ELR (cell line): ENCODE measurements around the gene EDEM3.
"Not testable (repeated sequence)": the region's sequence is repeated elsewhere in the genome, so short reads cannot be mapped to it uniquely, and the experiment has no call there.

Experiments used
- DNase-seq: peaks from one replicate; pipeline ENCODE4 v3.0.0-alpha.2; 2015; ENCODE audit warnings: low read depth

EDEM3 gene

DNA sequence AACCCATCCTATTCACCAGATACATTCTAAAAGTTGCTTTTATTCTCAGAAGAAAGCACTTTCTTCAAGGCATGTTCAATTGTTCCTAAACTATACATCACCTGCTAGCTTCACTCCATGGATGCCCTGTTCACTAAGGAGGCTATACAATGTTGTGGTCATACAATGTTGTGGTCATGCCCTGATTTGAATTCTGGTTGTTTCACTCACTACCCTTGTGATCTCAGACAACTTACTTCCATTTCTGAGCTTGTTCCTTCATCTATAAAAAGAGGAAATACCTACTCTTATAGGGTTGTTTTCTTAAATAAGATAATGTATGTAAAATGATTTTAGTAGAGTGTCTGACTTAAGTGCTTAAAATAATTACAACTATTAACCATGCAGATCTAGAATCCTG lies 19.7 kb downstream of the EDEM3 start:
- no peak for DNase-seq

DNA sequence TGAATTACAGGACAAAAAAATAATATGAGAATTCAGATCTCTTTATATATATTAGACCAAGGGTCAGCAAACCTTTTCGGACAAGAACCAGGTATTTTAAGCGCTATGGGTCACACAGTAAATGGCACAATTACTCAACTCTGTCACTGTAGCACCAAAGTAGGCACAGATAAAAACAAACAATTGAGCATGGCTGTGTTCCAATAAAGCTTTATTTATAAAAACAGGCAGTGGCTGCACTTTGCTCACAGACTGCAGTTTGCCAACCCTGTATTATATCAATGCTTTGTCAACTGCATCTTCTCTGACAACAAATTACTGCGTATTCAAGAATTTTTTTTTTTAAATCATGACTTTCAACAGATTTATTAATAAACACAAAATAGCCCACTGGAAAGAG lies 29.8 kb downstream of the EDEM3 start:
- no peak for DNase-seq

DNA sequence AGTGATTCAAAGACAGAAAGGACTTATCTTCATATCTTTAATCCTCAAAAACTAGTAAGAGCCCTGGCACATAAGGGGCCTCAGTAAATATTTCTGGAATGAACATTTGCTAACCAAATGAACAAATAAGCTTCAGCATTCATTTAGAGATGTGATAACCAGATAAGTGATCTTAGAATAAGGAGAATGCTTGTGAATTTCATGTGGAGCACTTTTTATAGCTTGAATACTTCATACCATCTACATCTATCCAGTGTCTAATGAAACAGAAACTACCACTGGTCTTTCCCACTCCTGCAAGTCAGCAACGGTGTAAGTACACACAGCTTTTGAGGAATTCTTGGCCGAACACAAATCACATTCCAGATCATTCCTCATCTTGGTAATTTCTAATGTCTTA lies 38.5 kb downstream of the EDEM3 start:
- DNase-seq = no peak

DNA sequence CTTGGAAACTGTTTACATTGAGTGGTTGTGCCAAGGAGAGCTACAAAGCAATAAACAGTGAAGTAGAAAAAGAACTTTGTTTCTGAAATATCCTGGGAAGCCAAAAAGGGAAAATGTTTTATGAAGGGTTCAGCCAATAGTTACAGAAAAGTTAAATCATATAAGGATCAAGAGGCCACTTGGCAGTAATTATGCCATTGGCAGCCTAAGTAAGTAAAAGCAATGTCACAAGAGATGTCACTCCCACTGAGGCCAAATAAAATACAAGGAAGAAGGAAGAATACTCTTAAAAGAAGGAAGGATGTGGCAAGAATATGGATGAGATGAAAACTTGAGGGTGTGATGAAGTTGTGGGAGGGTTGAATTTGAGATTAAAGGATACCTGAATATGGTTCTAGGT lies 45.2 kb downstream of the EDEM3 start:
- DNase-seq = no peak

DNA sequence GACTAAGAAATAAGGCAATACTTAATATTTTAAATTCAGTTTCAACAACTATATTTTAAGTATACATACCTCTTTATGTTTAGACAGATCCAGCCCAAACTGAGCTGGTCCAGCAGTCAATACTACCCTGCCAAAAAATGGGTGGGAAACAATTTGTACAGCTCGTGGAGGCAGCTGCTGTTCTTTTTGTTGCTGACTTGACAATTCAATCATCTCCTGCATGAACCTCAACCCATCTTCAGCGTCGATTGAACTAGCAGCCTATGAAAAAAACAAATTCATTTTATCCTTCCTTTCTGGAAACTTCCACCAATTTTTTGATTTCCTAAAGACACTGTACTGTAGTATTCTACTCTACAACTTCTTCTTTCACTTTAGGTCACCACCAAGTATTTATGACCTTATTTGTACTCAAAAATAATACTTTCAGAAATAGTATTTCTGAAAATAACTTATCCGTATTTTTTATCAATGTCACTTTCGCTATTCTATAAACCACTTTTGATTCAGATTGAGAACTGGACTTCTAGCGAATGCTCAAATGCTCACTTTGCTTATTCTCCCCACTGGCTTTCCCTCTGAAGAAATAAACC lies 46.5 kb downstream of the EDEM3 start:
- DNase-seq = no peak

DNA sequence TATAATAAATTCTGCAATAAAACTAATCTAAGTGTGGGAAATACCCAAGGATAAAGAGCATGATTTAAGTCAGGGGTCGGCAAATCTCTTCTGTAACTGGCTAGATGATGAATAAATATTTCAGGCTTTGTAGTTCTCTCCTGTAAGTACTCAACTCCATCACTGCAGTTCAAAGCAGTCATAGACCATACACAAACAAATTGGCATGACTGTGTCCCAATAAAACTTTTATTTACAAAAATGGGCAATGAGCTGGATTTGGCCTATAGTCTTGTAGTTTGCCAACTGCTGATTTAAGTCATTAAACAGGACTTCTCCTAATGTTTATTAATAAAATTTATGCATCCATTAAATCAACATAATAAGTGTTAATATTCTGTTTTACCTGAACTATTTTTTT lies 49.4 kb downstream of the EDEM3 start:
- no peak for DNase-seq

DNA sequence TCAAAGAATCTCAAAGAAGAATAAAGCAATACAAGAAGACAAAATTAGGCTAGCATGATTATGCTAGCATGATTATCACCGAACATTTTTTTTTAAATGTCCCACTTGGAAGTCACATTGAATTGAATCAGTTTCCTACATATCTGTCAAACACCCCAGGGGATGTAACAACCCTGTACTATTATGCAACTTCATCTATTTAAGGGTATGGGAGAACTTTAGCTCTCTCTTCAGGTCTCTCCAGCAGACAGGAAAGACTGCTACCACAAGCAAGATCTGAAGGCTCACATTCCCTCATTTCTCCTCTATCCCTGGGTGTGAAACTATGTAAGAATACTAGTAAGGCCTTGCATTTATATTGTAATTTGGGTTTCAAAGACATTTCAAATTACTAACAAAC lies 52.8 kb downstream of the EDEM3 start:
- no peak for DNase-seq

DNA sequence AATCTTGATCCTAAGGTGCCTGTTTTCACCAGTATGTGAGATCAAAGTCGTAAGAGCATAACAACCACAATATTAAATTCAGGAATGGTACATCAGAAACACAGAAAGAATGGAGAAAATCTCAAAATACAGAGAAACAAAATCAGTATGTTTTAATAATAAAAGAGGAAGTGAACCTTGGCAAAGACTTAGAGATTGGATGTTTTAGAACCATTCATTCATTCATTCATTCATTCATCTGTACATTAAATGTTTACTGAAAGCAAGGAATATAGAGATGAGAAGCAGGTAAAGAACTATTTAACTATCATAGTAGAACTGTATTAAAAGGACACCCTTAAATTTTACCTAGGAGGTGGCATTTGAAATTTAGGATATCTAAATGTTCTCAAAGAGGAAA lies 55.7 kb downstream of the EDEM3 start:
- DNase-seq = no peak

DNA sequence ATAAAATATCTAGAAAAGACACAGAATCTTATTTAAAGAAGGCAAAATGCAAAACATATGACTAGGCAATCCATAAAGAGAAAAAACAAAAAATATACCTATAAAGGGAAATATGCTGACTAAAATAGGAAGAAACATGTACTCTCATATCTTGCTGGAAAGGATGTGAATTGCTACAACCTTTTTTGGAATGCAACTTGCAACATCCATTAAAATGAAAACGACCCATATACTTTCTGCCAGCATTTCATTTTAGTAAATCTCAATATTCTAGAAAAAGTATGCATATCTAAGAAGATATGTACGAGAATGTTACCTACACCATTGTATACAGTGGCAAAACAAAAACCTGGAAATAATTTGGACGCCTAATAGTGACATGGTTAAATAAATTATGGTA lies 56.6 kb downstream of the EDEM3 start:
- DNase-seq = no peak

DNA sequence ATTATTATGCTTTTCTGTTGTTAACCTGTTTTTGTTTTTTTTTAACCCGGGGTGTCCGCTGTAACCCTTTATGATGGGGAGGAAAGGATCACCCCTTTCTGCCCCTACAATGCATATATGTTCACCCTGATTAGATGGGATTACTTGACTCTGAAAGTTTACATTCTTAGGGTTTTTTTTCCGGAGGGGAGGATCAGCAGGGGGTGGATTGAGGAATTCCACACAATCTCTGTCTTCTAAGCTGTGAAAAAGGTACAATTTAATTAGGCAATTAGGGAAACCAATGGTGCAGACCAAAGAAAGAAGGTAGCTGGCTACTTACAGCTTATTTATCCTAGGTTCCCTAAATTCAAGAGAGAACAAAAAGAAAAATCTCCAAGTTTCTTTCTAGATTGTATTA lies 58.3 kb downstream of the EDEM3 start:
- no peak for DNase-seq

DNA sequence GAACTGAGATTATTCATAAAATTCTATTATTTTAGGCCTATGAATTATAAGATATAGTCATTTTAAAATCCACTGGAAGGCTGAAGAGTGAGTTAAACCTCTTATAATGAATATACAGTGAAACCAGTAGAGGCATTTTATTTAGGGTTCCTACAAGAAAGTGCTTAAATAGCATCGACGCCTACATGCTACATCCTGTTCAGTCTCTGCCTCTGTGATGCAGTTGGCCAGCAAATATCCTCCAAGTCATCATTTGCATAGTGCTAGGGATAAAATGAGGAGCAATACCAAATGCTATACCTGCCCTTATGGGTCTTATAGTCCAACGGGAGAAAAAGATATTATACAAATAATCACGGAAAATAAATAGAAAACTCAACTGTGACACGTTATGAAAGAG lies 59.6 kb downstream of the EDEM3 start:
- DNase-seq = no peak

DNA sequence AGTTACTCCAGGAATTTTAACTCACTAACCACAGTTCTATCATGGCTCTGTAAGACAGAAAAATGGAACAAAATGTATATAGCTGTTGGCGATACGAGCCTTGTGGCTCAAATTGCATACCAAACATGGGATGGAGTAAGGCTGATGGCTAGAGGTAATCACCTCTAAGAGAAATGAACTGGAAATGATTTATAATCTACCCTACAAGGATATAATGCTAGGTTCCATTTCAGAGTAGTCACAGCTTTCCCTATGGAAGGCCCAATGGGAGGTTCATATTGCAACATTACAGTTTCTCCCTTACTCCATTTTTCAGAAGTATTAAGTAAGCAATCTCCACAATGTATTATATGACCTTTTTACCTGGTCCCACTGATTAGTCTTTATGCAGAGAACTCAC lies 61.6 kb downstream of the EDEM3 start:
- no peak for DNase-seq

DNA sequence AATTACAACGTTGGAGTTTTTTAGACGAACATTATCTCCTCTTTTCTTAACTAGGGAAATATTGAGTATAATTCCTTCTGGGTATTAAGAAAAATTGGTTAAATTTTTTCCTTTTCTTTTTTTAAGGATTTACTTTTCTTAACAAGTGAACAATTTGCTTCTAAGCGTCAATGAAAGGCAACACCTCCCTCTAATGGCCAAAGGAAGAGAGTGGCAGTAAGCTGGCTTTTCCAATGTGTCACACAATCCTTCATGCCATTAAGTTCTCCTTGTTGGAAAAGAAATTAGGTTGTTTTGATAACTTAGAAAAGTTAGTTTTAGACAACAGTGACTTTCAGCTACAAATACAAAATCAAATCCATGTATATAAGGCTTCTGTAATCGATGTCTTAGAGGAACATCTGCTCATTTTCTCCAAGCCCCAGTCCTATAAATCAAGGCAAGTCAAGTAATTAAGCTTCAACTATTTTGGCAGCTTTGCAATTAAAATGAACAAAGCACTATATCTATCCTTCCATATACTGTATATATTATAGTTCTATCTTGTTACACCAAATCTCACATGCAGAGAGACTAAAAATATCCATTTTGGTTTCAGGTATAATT lies 62.8 kb downstream of the EDEM3 start:
- DNase-seq = peak; percentile 63

DNA sequence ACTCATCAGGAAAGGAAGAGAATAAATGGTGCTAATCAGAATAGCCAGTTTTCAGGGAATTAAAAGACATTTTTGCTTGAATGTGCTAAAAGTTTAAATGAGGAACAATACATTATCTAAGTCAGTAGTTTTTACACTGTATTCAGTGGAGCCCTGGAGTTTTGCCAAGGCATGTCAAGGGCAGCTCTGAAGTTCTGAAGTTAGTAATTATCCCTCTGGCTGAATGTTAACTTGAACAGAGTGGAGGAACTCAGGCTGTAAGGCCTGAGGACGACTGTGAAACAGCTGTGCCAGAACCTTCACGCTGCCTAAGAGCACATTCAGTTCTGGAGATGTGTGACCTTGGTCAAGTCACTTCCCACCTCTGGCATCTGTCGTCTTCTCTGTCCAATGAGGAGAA lies 68.1 kb downstream of the EDEM3 start:
- no peak for DNase-seq

DNA sequence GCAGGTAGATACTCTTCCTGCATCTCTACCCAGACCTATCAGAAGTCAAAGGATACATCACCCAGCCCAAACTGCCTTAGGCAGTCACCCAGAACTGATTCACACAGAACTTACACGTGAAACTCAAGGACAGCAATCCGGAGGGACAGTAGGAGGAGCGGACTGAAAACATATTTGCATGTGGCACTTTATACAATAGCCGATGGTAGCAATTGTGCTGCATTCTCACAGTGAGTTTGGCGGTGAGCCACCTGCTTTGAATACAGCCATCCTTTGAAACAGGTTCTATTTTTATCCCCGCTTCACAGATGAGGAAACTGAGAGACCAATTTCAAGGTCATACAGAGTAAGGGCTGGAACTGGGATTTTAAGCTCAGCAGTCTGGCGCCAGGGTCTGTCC lies 69.5 kb downstream of the EDEM3 start:
- DNase-seq = no peak

DNA sequence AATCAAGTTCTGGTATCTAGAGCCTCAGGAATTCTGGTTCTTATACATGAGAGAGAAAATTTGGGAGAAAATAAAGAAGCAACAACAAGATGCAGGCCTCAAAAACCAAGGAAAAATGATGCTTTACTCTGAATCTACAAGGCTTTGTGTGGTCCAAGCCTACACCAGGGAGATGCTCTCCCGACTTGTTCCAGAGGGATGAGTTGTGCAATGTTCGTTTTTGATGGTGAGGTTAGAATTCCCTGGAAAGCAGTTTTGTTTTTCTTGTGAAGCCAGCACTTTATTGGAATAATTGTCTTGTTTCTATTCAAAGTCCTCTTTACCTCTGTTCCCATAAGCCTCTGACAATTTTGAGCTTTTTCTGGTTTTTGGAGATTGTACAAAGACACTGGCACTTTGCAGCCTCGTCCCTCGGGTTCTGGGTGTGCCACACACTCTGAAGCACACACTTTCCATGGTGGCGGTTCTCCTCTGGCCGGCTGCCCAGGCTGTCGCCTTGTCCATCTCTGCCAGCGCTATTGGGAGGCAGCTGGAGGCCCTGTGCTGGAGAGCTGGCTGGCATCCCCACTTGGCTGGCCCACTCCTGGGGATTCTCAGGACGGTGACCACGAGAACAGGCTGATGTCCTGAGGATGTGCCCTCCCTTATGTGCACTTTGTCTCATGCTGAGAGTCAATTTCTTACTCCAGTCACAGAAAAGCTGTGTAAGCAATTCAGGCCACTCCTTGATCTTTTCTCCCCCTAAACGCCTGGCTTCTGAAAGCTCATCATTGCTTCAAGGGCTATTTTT lies 70.2 kb downstream of the EDEM3 start:
- no peak for DNase-seq

DNA sequence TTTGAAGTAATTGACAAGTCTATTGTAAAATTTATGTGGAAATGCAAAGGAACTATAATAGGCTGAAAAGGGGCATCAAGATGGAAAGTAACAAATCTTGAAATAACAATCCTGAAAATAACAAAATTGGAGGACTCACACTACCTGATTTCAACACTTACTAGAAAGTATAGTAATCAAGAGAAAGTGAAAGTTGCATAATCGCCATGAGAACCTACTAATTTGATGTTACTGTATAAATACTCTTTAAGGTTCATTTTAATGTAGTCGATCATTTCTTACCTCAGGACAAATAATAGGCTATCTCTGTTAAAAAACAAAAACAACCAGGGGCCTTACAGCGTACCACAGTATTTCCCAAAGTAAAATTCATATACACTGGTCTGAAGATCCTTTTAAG lies 71.7 kb downstream of the EDEM3 start:
- DNase-seq = no peak

DNA sequence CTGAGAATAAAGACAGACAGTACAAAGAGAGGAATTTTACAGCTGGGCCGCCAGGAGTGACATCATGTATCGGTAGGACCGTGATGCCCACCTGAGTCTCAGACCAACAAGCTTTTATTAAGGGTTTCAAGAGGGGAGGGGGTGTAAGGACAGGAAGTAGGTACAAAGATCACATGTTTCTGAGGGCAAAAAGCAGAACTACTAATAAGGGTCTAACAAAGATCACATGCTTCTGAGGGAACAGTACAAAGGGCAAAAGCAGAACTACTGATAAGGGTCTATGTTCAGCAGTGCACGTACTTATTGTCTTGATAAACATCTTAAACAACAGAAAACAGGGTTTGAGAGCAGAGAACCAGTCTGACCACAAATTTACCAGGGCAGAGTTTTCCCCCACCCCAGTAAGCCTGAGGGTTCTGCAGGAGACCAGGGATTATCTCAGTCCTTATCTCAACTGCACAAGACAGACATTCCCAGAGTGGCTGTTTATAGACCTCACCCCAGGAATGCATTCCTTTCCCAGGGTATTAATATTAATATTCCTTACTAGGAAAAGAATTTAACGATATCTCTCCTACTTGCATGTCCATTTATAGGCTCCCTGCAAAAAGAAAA lies 73.9 kb downstream of the EDEM3 start:
- not testable (repeated sequence) for DNase-seq

DNA sequence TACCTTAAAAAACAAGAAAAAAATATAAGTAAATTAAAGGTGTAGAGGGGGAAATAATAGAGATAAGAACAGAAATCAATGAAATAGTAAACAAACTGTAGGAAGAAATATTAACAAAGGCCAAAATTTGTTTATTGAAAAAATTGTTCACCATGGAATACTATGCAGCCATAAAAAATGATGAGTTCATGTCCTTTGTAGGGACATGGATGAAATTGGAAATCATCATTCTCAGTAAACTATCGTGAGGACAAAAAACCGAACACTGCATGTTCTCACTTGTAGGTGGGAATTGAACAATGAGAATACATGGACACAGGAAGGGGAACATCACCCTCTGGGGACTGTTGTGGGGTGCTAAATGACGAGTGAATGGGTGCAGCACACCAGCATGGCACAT lies 75.2 kb downstream of the EDEM3 start:
- not testable (repeated sequence) for DNase-seq

DNA sequence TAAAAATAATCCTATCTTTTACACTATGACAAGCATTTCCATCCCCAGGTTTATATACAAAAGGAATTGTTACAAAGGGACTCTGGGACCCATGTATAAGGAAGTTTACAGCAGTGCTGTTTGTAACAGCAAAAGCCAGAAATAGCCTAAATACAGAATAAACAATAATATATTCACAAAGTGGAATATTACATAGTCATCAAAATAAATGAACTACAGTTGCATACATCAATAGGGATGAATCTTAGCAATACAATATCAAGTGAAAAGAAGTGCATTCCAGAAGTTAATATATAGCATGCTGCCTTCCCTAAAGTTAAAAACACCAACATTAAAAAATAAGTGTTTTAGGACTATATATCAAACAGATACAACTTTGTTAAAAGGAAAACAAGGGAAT lies 77.3 kb downstream of the EDEM3 start:
- DNase-seq = no peak

DNA sequence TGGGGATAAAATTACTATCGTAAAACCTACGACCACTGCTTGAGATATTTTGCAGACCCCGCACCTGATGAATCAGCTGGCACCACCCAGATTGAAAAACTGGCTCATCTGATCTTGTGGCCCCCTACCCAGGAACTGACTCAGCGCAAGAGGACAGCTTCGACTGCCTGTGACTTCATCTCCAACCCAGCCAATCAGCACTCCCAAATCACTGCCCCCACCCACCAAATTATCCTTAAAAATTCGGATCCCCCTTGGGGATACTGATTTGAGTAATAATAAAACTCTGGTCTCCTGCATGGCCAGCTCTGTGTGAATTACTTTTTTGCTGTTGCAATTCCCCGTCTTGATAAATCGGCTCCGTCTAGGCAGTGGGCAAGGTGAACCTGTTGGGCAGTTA lies 81.4 kb downstream of the EDEM3 start:
- DNase-seq = no peak

DNA sequence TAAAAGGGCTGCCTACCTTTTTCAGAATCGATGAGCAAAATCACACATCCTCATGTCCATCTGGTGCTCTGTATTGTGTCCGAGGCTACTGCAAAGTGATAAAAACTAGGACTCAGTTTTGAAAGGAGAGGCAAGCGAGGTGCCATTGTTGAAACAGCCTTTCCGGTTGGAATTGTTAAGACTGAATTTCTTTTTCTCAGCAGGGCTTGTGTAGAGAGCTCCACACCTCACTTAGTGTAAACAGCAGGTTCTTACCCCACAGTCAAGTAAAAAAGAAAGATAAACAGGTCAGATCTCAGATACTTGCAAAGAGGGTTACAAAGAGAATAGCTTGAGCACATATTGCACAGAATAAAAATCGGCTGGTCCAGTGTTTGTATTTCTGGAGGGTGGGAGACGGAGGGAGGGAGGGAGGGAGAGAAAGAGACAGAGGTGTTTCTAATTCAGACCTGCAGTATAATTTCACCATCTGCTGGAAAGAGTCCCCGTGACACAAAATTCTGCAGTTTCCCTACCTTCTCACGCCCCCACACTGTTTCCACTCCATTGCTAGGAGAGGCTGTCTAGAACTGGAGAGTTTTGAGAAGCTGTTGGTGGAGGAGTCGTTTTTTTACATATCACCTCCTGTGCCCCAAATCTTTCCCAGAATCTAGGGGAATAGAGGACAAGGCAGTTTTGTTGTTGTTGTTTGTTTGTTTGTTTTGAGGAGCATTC lies 82.5 kb downstream of the EDEM3 start:
- no peak for DNase-seq

DNA sequence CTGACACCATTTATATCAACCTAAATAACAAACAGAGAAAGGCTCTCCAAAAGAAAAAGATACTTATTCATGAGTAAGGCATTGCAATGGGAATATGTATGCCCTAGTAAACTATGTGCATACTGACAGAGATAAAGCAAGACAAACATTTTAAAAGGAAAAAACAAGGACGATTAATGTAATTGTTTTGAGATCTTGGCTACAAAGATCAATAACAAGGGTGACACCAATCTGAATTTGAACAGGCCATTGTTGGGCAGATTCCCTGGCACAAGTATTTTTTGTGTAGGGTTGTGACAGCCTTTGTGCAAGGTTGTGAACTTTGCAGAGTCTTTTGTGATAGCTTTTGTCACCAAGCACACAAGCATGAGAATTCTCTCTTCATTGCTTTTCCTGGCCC lies 85.3 kb downstream of the EDEM3 start:
- no peak for DNase-seq
